IMR-90 (cell line): ENCODE measurements around the gene TNF. TPM values are rescaled to one million over a fixed set of nuclear protein-coding genes. Genes with fewer than 3 reads are reported as not detected.

Source experiments
- ATAC-seq: fragments of 200-7000 bp; cut with Tn5 transposase; 2 replicates; pipeline ENCODE4 v1.9.1; 2020; ENCODE audit warnings: low read depth, mild to moderate bottlenecking, moderate library complexity
- BruUV-seq: library from RNA; stranded (reverse); fragments of 400-500 nt; replicated peaks from 2 replicates; lab custom pipeline; 2021; lab: Mats Ljungman, UMichigan
- CTCF ChIA-PET: fragments of 300-600 bp; formaldehyde crosslinking; extraction: SDS; loops from one replicate; lab custom pipeline; 2021; ENCODE audit warnings: antibody characterized with exemption; lab: Yijun Ruan, JAX
- POLR2A ChIA-PET: fragments of 300-600 bp; sonication (Branson Sonifier 250); formaldehyde crosslinking; loops from one replicate; lab custom pipeline; 2022; ENCODE audit warnings: antibody characterized with exemption; ENCODE audit not compliant: unreplicated experiment; lab: Charles Lee
- DNase-seq: peaks from one replicate; pipeline ENCODE4 v3.0.0; 2013
- H2AFZ ChIP-seq: replicated peaks from 2 replicates; pipeline ENCODE3; 2013; ENCODE audit warnings: low read length, mild to moderate bottlenecking; ENCODE audit not compliant: poor library complexity
- H2AK5ac ChIP-seq: 2 replicates; pipeline ENCODE4 v1.6.1; 2013; ENCODE audit warnings: low read depth, low read length, inconsistent platforms
- H2AK9ac ChIP-seq: replicated peaks from 2 replicates; pipeline ENCODE3; 2013; ENCODE audit warnings: mild to moderate bottlenecking, low read depth, low read length, moderate library complexity; ENCODE audit not compliant: poor library complexity
- H2BK120ac ChIP-seq: 2 replicates; pipeline ENCODE4 v1.6.1; 2013; ENCODE audit warnings: low read depth, low read length, inconsistent platforms
- H2BK15ac ChIP-seq: 3 replicates; pipeline ENCODE4 v1.6.1; 2013; ENCODE audit warnings: low read depth, low read length, inconsistent platforms
- H2BK20ac ChIP-seq: 2 replicates; pipeline ENCODE4 v1.6.1; 2013; ENCODE audit warnings: low read depth, mild to moderate bottlenecking, inconsistent platforms, low read length, moderate library complexity
- H2BK5ac ChIP-seq: 2 replicates; pipeline ENCODE4 v1.6.1; 2013; ENCODE audit warnings: mild to moderate bottlenecking, low read depth, low read length, inconsistent platforms; ENCODE audit not compliant: poor library complexity, severe bottlenecking
- H3K14ac ChIP-seq: replicated peaks from 2 replicates; pipeline ENCODE4 v1.6.1; 2013; ENCODE audit warnings: low read depth, low read length, inconsistent platforms
- H3K18ac ChIP-seq: 2 replicates; pipeline ENCODE4 v1.6.1; 2013; ENCODE audit warnings: low read depth, low read length, control low read depth
- H3K23ac ChIP-seq: 2 replicates; pipeline ENCODE4 v1.6.1; 2013; ENCODE audit warnings: low read depth, low read length, inconsistent platforms
- H3K27ac ChIP-seq: 2 replicates; pipeline ENCODE4 v1.5.1; 2013; ENCODE audit warnings: mild to moderate bottlenecking, control low read depth, low read length; ENCODE audit not compliant: insufficient read depth
- H3K27me3 ChIP-seq: 2 replicates; pipeline ENCODE4 v1.6.1; 2013; ENCODE audit warnings: low read length; ENCODE audit not compliant: control insufficient read depth, insufficient read depth
- H3K36me3 ChIP-seq: 2 replicates; pipeline ENCODE4 v1.6.1; 2013; ENCODE audit warnings: low read length, mixed read lengths; ENCODE audit not compliant: control insufficient read depth, insufficient read depth
- H3K4ac ChIP-seq: 2 replicates; pipeline ENCODE4 v1.6.1; 2013; ENCODE audit warnings: low read depth, low read length, inconsistent platforms
- H3K4me1 ChIP-seq: 2 replicates; pipeline ENCODE4 v1.6.1; 2013; ENCODE audit warnings: low read length, mixed read lengths; ENCODE audit not compliant: control insufficient read depth, insufficient read depth
- H3K4me2 ChIP-seq: 2 replicates; pipeline ENCODE4 v1.6.1; 2013; ENCODE audit warnings: low read depth, mild to moderate bottlenecking, control low read depth, low read length, moderate library complexity
- H3K4me3 ChIP-seq: 2 replicates; pipeline ENCODE4 v1.5.1; 2013; ENCODE audit warnings: low read depth, mild to moderate bottlenecking, control low read depth, low read length, moderate library complexity; ENCODE audit not compliant: insufficient read depth
- H3K56ac ChIP-seq: 2 replicates; pipeline ENCODE4 v1.6.1; 2013; ENCODE audit warnings: low read length, inconsistent platforms; ENCODE audit not compliant: insufficient read depth; ENCODE audit errors: extremely low read depth
- H3K79me1 ChIP-seq, 2 experiments: 2 replicates each; pipeline ENCODE4 v1.6.1; 2013; ENCODE audit warnings: low read length in 2 of 2, inconsistent platforms in 1 of 2, low read depth in 1 of 2
- H3K9ac ChIP-seq: 2 replicates; pipeline ENCODE4 v1.6.1; 2013; ENCODE audit warnings: low read depth, low read length, control low read depth
- H3K9me1 ChIP-seq: 2 replicates; pipeline ENCODE4 v1.6.1; 2013; ENCODE audit warnings: low read length, inconsistent platforms; ENCODE audit not compliant: insufficient read depth
- H3K9me3 ChIP-seq: 2 replicates; pipeline ENCODE4 v1.6.1; 2013; ENCODE audit warnings: low read length; ENCODE audit not compliant: control insufficient read depth, insufficient read depth
- H4K20me1 ChIP-seq: 2 replicates; pipeline ENCODE4 v1.6.1; 2013; ENCODE audit warnings: low read length, inconsistent platforms; ENCODE audit not compliant: insufficient read depth
- H4K5ac ChIP-seq: 2 replicates; pipeline ENCODE4 v1.6.1; 2013; ENCODE audit warnings: mild to moderate bottlenecking, low read depth, low read length, control low read depth
- H4K8ac ChIP-seq, 2 experiments: 2 replicates each; pipeline ENCODE4 v1.6.1; 2013; ENCODE audit warnings: low read depth in 2 of 2, low read length in 2 of 2, control low read depth in 1 of 2, inconsistent platforms in 1 of 2
- H4K91ac ChIP-seq: 2 replicates; pipeline ENCODE4 v1.6.1; 2013; ENCODE audit warnings: low read depth, low read length, inconsistent platforms; ENCODE audit not compliant: insufficient read depth
- CEBPB ChIP-seq: IDR thresholded peaks from 2 replicates; pipeline ENCODE4 v1.6.1; 2012; ENCODE audit warnings: low read depth, low read length, improper control_type of control experiment
- RFX5 ChIP-seq: IDR thresholded peaks from 2 replicates; pipeline ENCODE4 v1.8.0; 2012; ENCODE audit warnings: low read depth, mild to moderate bottlenecking, low read length, moderate library complexity
- WGBS, 2 experiments: methylation state at CpG; one replicate each; pipeline versions ENCODE4 v1.1.5 to v1.1.7; 2013; ENCODE audit warnings: missing lambda C conversion rate in 2 of 2; ENCODE audit not compliant: insufficient read length in 1 of 2; ENCODE audit errors: extremely low coverage in 2 of 2; 5-methylcytosine and 5-hydroxymethylcytosine counted together
- dilution Hi-C: fragments of 300-500 bp; cut with HindIII; formaldehyde crosslinking; loops from one replicate; pipeline ENCODE4 v1.14.3; 2018; ENCODE audit warnings: low sequenced_read_pairs; ENCODE audit not compliant: unreplicated experiment
- in situ Hi-C: fragments of 300-500 bp; cut with MboI; formaldehyde crosslinking; loops from 3 replicates; pipeline ENCODE4 v1.14.3; 2019; ENCODE audit warnings: low sequenced_read_pairs, inconsistent platforms, mixed read lengths
- intact Hi-C: fragments of 100-400 bp; cut with micrococcal nuclease; formaldehyde crosslinking; loops from 2 replicates; pipeline ENCODE4 v1.10.0; 2022
- polyA plus RNA-seq, 3 experiments: library from polyadenylated mRNA; depleted of rRNA; stranded (reverse); fragments of >200 nt; gene quantifications; 2 replicates each; pipeline ENCODE4 v1.2.3, GENCODE V29; 2012; ENCODE audit warnings: low replicate concordance in 1 of 3
- total RNA-seq: library from RNA; depleted of rRNA; stranded (reverse); fragments of >200 nt; gene quantifications from 2 replicates; pipeline ENCODE4 v1.2.3, GENCODE V29; 2012

Gene TNF
- total and polyA plus RNA-seq, 2 of the 4 experiments (the other 2 are of a cell fraction): not detected

GRCh38 chr6:31545291-31545690, 30.1 kb upstream of the TNF start:
- H3K4me3 ChIP-seq: no peak overlapping the region
- no peak overlapping the region for H3K27ac ChIP-seq
- no peak overlapping the region for H4K8ac ChIP-seq
- no peak overlapping the region for H4K5ac ChIP-seq
- no peak overlapping the region for H3K4me2 ChIP-seq
- no peak overlapping the region for H2BK20ac ChIP-seq
- peaks cover 6% of the 10 kb centered on the region for H3K9me1 ChIP-seq
- peaks cover 7% of the 10 kb centered on the region for H3K4me1 ChIP-seq
- WGBS, 2 experiments: 50% methylated on average over 1 of the region's 7 CpGs; no CpG with 5 or more reads in 1 of the 2 experiments
- H3K23ac ChIP-seq: no peak overlapping the region
- H2BK5ac ChIP-seq: no peak overlapping the region
- TF ChIP-seq RFX5 (no peak), CEBPB (no peak)
- H2AFZ ChIP-seq: no peak overlapping the region
- H4K91ac ChIP-seq: no peak overlapping the region
- no peak overlapping the region for H2AK9ac ChIP-seq
- in situ Hi-C loops: loop anchor here (5.0 to 10.0 kb wide), 2 partner anchors 52 to 290 kb away; no protein-coding TSS in a partner anchor
- H3K14ac ChIP-seq: no peak overlapping the region
- no peak for ATAC-seq
- no peak overlapping the region for H2BK120ac ChIP-seq
- H4K20me1 ChIP-seq: peaks cover 15% of the 10 kb centered on the region
- no peak overlapping the region for H3K18ac ChIP-seq
- DNase-seq: no peak
- no TSS peak for BruUV-seq
- no peak overlapping the region for H2AK5ac ChIP-seq
- POLR2A ChIA-PET: interaction anchor here (0.6 kb wide), 1 partner anchor 51 kb away, joined by 3 read pairs; no protein-coding TSS in a partner anchor
- intact Hi-C loops: loop anchor here (5.0 kb wide), 3 partner anchors 37 to 407 kb away; partner anchors contain the start of genes HSPA1B and LTB
- no peak overlapping the region for H3K56ac ChIP-seq
- H3K9ac ChIP-seq: no peak overlapping the region
- no peak overlapping the region for H3K4ac ChIP-seq
- H3K27me3 ChIP-seq: no peaks in the 10 kb centered on the region
- H3K36me3 ChIP-seq: peaks cover 3% of the 10 kb centered on the region
- no peak overlapping the region for H2BK15ac ChIP-seq
- H3K79me1 ChIP-seq: peaks cover 8 to 46% of the 10 kb centered on the region in 2 experiments; a peak in 3 of 4 replicates
- CTCF ChIA-PET: no interaction called here
- H3K9me3 ChIP-seq: no peaks in the 10 kb centered on the region
- dilution Hi-C loops: no loop called here
